ENCODE data around the gene SLAMF6.

DNA sequence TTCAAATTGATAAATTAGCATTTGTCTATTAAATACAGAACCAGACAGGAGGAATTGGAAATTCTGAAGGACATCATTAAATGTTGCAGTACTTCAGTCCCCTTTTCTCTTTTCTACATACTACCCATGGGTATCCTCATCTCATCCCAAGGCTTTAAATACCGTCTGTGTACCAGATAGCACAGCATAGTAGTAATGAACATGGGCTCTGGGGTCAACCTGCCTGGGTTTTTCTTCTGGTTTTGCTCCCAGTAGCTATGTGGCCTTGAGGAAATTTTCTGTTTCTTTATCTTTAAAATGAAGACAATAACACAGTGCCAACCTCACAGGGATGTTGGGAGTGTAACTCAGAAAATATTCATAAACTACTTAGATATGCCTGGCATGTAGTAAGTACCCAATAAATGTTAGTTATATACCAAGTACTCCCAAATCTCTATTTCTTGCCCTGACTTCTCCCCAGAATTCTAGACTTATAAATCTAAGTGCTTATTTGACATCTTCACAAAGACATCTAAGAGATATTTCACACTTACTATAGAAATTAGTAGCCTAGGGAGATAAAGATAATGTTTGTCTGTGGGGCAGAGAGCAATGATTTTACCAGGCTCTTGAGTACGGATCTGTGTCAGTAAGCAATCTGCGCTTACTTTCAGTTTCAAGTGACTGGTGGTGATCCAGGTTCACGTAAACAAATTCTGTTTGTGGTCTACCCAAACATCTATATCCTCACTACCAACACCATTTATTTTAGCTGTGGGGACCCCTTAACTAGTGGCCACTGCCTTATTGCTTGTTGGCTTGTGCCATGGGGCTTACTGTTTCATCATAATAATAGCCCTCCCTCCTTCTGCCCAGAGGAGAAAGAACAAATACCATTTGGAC is 85.4 kb downstream of the SLAMF6 start:
- TF ChIP-seq, protein P1, sequence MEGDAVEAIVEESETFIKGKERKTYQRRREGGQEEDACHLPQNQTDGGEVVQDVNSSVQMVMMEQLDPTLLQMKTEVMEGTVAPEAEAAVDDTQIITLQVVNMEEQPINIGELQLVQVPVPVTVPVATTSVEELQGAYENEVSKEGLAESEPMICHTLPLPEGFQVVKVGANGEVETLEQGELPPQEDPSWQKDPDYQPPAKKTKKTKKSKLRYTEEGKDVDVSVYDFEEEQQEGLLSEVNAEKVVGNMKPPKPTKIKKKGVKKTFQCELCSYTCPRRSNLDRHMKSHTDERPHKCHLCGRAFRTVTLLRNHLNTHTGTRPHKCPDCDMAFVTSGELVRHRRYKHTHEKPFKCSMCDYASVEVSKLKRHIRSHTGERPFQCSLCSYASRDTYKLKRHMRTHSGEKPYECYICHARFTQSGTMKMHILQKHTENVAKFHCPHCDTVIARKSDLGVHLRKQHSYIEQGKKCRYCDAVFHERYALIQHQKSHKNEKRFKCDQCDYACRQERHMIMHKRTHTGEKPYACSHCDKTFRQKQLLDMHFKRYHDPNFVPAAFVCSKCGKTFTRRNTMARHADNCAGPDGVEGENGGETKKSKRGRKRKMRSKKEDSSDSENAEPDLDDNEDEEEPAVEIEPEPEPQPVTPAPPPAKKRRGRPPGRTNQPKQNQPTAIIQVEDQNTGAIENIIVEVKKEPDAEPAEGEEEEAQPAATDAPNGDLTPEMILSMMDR (IDR thresholded peaks at IDR 0.05), result no peak
- TF ChIP-seq POLR2A (IDR thresholded peaks at IDR 0.05) (no peak), EP300 (IDR thresholded peaks at IDR 0.05; ENCODE audit: low read depth) (no peak)
